NCI-H146 treated with DMSO at 0.1 percent for 48 hours (cell line): ENCODE measurements around the gene CTU1.

ENCODE experiments used
- DNase-seq: peaks from one replicate; lab custom pipeline; 2025; ENCODE audit not compliant: unreplicated experiment; lab: John Stamatoyannopoulos, UW

CTU1 gene

DNA sequence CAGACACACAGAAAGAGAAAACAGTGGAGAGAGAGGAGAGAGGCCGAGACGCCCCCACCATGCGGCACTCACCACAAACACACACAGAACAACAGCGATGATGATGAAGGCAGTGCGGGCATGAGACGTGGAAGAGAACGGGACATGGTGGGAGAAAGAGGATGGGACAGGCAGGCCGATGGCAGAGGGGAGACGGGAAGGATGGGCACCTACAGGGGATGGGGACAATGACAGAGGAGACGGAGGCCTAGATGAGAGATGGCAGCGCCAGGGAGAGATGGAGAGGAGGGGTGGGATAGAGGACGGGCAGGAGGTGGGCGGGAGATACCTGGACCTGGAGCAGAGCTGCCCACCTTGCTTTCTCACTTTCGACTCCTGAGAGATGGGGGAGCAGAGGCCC lies 24.4 kb downstream of the CTU1 start:
- DNase-seq: no peak

DNA sequence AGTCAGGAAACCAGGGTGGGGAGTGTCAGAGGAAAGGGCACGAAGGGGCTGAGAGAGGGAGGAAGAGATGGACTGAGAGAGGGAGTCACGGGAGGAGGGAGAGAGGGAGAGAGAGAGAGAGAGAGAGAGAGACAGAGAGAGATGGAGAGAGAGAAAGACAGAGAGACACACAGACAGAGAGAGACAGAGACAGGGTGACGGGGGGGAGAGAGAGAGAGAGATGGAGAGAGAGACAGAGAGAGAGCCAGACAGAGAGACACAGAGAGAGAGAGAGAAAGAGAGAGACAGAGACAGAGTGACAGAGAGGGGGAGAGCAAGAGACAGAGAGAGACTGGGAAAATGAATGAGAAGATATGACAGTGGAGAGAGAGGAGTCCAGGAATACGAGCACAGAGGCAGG lies 25.0 kb downstream of the CTU1 start:
- no peak for DNase-seq

DNA sequence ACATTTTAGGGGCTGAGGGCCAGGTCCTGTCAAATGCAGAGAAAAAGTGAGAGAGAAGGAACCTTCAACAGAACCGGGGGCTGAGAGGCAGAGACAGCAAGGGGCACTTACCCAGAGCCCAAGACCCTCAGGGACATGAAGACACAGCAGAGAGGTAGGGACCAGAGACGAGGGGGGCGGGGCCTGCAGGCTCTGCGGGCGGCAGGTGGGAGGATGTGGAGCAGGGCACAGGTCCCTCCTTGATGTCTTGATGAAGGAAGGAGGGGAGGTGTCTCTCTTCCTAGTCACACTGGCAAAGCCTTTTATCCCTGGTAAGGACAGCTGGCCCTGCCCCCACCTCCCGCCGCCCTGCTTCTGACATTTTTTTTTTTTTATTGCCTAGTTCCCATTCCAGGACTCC lies 25.6 kb downstream of the CTU1 start, which contains the start of gene KLK14:
Gene KLK14 (minus strand): TSS at position 277 of the 400 bp plus-strand sequence. CDS start 273 bp downstream, at position 4.
- DNase-seq: no peak

GRCh38 chr19:51081476-51081875 lies 26.7 kb downstream of the CTU1 start:
- no peak for DNase-seq

DNA sequence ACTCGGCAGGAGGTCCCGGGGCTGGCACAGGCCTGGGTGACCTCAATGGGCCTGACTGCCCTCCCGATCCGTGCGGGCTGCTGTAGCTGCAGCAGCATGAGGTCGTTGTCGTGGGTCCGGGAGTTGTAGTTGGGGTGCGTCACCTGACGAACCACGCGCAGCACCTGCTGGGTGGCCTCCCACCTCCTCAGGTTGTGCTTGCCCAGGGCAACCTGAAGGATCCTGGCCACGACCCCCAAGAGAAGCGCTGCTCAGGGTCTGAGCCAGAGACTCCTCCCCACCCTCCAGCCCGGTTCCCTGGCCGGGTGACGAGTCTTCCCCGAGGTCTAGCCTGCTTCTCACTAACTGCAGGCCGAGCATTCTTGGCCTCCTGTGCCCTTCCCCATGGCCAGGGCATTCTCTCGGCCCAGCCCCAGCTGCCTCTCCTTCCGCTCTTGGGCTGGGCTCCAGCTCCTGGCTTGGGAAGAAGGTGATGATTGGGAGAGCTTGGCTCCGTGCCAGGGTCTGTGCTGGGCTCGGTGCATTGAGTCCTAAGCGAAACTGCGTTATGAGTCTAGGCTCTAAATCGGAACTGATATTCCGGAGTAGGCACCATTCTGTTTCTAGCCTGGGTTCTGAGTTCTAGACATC lies 28.6 kb downstream of the CTU1 start:
- DNase-seq: no peak

- DNase-seq: no peak
Observed at GRCh38 chr19:51078731-51079130, 29.5 kb downstream of the CTU1 start.

DNA sequence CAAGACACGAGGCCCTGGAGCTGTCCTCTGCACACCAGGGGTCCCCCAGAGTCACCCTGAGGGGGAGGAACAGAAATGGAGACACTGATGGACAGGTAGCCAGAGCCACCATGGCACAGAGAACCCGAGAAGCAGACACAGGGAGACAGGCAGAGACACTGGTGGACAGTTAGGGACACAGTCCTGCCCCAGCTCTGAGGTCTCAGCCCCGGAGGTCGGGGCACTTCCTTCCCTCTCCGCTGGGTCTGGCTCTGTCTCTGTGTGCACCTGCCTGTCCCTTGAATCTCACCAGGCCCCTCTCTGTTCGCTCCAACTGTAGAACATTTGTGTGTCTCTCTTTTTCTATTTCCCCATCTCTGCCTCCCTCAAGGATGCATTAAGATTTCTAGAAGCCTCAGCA lies 30.1 kb downstream of the CTU1 start:
- DNase-seq: no peak

- DNase-seq: no peak
Observed at GRCh38 chr19:51076631-51077213, 31.5 kb downstream of the CTU1 start.

DNA sequence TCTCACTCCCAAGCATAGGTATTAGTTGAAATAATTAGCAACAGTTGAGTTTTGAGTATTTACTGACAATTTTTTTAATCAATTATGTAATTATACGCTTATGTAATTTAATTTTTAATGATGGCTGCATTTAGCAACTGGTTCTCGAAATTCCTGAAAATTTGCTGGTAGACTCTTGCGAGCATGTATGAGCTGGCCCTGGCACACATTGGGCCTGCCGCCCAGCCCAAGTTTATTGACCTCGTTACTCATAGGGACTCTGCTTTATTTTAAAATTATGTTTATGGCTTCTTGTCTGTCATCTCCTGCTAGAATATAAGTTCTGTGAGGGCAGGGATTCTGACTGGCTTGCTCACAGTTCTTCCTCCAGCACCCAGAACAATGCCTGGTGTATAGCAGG lies 32.2 kb downstream of the CTU1 start:
- DNase-seq: no peak

DNA sequence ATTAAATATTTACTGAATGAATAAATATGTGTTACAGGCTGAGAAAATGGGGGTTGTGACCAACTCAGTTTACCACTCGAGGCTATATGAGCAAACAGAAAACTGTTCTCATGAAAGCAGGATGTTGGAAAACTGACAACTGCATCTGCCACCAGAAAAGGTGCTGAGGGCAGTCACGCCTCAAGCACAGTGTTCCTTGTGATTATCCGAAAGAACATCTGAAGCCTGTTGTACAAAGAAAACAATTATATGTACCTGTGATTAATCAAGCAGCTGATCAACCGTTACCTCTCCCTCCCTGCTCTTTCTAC lies 37.2 kb downstream of the CTU1 start:
- DNase-seq: peak; percentile 55

DNA sequence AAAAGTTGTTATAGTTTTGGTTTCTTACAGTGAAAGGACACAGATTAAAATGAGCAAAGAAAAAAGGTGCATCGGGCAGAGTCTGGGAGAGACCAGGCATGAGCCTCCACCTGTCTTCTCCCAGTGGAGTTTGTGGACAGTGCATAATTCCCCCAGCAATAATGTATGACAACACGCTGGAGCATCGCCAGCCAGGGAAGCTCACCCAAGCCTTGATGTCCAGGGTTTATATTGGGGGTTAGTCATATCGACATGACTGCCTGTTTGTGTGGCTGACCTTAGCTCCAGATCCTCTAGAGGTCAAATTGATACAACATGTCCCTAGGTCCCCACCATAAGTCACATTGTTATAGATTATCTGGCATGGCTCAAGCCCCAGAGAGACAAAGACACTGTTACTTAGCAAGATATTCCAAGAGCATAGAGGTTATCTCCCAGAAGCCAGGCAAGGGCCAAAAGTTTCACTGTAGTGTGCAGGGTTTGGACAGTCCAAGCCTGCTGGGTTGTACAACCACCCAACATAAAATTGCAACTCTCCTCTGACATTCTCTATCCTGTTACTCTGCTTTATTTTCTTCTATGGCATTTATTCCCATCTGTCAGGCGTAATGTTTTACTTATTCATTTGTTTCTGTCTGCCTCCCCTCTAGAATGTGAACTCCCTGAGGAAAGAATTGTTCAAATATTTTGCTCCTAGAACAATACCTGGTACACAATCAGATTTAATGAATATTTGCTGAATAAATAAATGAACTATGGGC lies 37.7 kb downstream of the CTU1 start:
- peak; percentile 55 for DNase-seq

DNA sequence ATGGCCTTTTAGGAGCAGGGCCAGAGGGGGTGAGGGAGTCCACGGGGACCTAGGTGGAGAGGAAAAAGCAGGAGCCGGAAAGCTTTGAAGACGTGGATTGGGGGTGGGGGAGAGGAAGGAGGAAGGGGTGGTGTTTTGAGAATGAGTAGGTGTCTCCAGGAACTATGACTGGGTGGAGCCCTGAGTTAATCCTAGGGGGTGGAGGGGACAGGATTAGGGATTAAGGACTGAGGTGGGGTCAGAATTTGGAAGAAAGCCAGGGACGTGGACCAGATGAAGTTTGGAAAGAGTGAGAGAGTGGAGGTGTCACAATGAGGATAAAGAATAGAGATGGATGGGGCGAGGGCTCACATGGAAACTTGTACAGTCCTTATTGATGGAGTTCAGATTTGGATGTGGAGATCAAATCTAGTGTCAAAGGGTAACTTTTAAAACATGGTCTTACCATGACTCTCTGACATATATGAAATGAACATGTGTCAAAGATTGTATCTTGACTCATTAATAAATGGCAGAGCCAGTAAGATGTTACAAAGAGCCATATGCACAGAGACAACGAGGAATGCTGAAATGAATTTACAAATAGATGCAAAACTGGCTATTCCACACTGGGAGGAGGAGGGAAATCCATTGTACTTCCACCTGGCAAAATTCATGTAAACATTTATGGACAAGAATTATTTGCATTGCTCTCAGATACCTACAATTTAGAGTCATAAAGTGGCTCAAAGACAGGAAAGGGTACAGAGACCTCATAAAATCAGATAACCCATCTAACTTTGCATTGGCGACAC lies 41.6 kb downstream of the CTU1 start:
- DNase-seq: no peak

GRCh38 chr19:51065221-51065960 lies 42.8 kb downstream of the CTU1 start:
- DNase-seq: no peak

DNA sequence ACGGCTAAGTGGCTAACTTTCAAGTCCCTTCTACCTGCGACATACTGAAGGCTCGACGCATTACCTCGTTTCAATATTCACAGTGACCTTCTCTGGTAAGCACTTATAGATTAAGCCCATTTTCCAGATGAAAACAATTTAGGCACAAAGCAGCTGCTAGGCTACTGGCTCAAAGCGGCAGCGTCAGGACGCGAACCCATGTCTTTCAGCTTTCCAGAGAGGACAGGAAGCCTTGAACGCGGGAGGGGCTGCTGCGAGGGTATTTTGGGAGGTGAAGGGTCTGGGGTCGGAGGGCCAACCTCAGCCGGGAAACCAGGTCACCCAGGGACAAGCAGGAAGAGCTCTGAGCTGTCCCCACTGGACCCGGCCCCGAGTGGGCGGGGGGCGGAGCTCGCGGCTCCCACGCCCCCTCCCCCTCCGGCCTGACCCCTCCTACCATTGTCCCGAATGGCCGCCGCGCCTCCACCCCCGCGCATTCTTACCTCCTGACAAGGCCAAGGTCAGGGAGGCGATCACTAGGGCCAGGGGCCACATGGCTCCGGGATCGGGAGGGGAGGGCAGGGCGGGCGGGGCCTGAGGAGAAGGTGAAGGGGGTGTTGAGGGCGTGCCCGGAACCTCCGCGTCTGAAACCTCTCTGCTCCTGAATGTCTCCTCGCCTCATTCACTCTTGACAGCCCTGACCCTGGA lies 43.5 kb downstream of the CTU1 start, which contains the start of gene KLK13:
Gene KLK13 (minus strand): TSS at position 559 of the 687 bp plus-strand sequence. CDS start 25 bp downstream, at position 534.
- no peak for DNase-seq

DNA sequence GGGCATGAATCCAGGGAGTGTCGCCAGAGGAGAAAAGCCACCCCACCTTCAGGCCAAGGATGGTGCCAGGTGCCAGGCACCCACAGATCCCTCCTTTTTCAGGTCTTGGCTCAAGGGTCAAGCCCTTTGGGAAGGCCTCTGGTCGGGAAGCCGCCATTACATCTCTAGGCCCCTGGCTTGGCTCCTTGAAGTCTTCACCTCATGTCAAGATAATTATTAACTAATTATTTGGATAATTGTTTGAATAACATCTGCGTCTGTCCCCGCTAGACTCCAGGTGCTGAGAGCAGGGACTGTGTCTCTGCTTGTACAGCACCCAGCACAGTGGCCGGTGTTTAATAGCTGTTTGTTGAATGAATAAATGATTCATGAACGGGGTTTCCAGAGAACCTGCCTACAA lies 44.5 kb downstream of the CTU1 start:
- no peak for DNase-seq

DNA sequence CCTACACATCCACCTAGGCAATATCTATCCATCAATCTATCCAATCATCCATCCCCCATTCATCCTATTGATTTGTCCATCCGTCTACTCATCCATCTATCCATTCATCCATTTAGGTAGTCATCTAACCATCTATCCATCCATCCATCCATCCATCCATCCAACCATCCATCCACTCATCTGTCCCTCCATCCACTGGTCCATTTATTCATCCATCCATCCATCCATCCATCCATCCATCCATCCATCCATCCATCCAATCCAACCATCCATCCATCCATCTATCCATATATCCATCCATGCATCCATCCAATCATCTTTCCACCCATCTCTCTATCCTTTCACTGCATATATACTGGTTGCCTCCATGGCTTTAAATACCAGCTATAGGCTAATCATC lies 47.2 kb downstream of the CTU1 start:
- no peak for DNase-seq

- no peak for DNase-seq
Observed at GRCh38 chr19:51060336-51060735, 47.9 kb downstream of the CTU1 start.

DNA sequence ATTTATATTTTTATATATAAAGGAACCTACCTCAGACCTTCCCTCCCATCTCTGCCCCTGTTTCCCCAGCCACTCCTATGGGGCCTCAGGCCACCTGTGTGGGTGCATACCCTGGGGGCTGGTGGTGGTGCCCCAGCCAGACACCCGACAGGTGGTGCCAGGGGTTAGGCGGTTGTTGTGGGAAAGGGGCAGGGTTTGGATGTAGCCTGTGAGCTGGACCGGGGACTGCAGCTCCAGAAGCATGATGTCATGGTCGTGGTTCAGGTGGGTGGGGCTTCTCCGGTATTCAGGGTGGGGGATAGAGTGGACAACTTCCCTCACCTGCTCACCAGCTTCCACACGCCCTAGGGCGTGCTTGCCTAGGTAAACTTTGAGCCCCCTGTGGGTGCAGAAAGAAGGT lies 48.5 kb downstream of the CTU1 start:
- DNase-seq: no peak

- DNase-seq: no peak
Observed at GRCh38 chr19:51055866-51056265, 52.3 kb downstream of the CTU1 start.
